Smooth muscle cell (in vitro differentiated cells): ENCODE results near the gene LRIG2. TPM values are rescaled to one million over a fixed set of nuclear protein-coding genes. Genes with fewer than 3 reads are reported as not detected.

ENCODE experiments used
- DNase-seq: peaks from one replicate; lab custom pipeline; 2025; ENCODE audit not compliant: unreplicated experiment; lab: John Stamatoyannopoulos, UW
- H2AFZ ChIP-seq: fragments of 200-600 bp; sonication (generic); 2 replicates; pipeline ENCODE4 v1.6.0; 2016; ENCODE audit warnings: antibody characterized with exemption, low read depth, mild to moderate bottlenecking
- H3F3A ChIP-seq: fragments of 200-600 bp; sonication (generic); 2 replicates; pipeline ENCODE4 v1.6.0; 2017; ENCODE audit warnings: antibody characterized with exemption, low read depth
- H3K27ac ChIP-seq: fragments of 200-600 bp; sonication (generic); 2 replicates; pipeline ENCODE4 v1.5.1; 2016; ENCODE audit warnings: low read depth, mild to moderate bottlenecking
- H3K27me3 ChIP-seq: fragments of 200-600 bp; sonication (generic); 2 replicates; pipeline ENCODE4 v1.6.1; 2016; ENCODE audit warnings: low read depth, mild to moderate bottlenecking
- H3K36me3 ChIP-seq: fragments of 200-600 bp; sonication (generic); 2 replicates; pipeline ENCODE4 v1.5.1; 2016; ENCODE audit warnings: low read depth
- H3K4me1 ChIP-seq: fragments of 200-600 bp; sonication (generic); 2 replicates; pipeline ENCODE4 v1.5.1; 2016; ENCODE audit warnings: low read depth
- H3K4me2 ChIP-seq: fragments of 200-600 bp; sonication (generic); 2 replicates; pipeline ENCODE4 v1.6.0; 2016; ENCODE audit warnings: mild to moderate bottlenecking
- H3K4me3 ChIP-seq: fragments of 200-600 bp; sonication (generic); 2 replicates; pipeline ENCODE4 v1.5.1; 2016; ENCODE audit warnings: mild to moderate bottlenecking
- H3K79me2 ChIP-seq: fragments of 200-600 bp; sonication (generic); 2 replicates; pipeline ENCODE4 v1.6.0; 2016; ENCODE audit warnings: low read depth, mild to moderate bottlenecking
- H3K9ac ChIP-seq: fragments of 200-600 bp; sonication (generic); 2 replicates; pipeline ENCODE4 v1.6.0; 2016; ENCODE audit warnings: low read depth
- H3K9me3 ChIP-seq: fragments of 200-600 bp; sonication (generic); replicated peaks from 2 replicates; pipeline ENCODE4 v1.5.1; 2016; ENCODE audit warnings: low read depth
- H4K20me1 ChIP-seq: fragments of 200-600 bp; sonication (generic); 2 replicates; pipeline ENCODE4 v1.6.0; 2016; ENCODE audit warnings: low read depth
- CTCF ChIP-seq: fragments of 200-600 bp; sonication (generic); IDR thresholded peaks from 2 replicates; pipeline ENCODE4 v1.5.1; 2017; ENCODE audit warnings: borderline replicate concordance, mild to moderate bottlenecking, antibody characterized with exemption; ENCODE audit not compliant: insufficient read depth, poor library complexity, severe bottlenecking
- WGBS: methylation state at CpG from one replicate; pipeline ENCODE4 v1.1.7; 2016; ENCODE audit warnings: low lambda C conversion rate; 5-methylcytosine and 5-hydroxymethylcytosine counted together
- polyA plus RNA-seq: library from polyadenylated mRNA; unstranded; fragments of >200 nt; fragmentation: Nextera tagmentation; extraction: Ambion mirVana; gene quantifications from 2 replicates; pipeline ENCODE4 v1.2.1, GENCODE V29; 2016
- total RNA-seq: library from RNA; depleted of rRNA; stranded (reverse); fragments of >200 nt; gene quantifications from 2 replicates; pipeline ENCODE4 v1.2.3, GENCODE V29; 2014

Gene LRIG2
- total and polyA plus RNA-seq, 2 experiments from 2014 or later, result 4.2 to 10.6 TPM

GRCh38 chr1:113178522-113178921 lies 105.5 kb downstream of the LRIG2 start:
- H2AFZ ChIP-seq, result no peak overlapping the region
- no peak overlapping the region for H3K27ac ChIP-seq
- DNase-seq, result no peak
- no peak for TF ChIP-seq CTCF
- no peak overlapping the region for H3K4me2 ChIP-seq
- no peaks in the 10 kb centered on the region for H3K9me3 ChIP-seq
- H3K4me3 ChIP-seq, result no peak overlapping the region
- no peaks in the 10 kb centered on the region for H3K27me3 ChIP-seq
- H3K79me2 ChIP-seq, result no peaks in the 10 kb centered on the region
- no peaks in the 10 kb centered on the region for H4K20me1 ChIP-seq
- no peaks in the 10 kb centered on the region for H3F3A ChIP-seq
- no peaks in the 10 kb centered on the region for H3K36me3 ChIP-seq
- WGBS, result 85% methylated on average over 3 of the region's 3 CpGs
- no peak overlapping the region for H3K9ac ChIP-seq
- no peaks in the 10 kb centered on the region for H3K4me1 ChIP-seq

Other genes with a start within 250 kb of the LRIG2 start
- 77.7 and 83.7 TPM in 2 replicates for gene SLC16A1, start 117.0 kb upstream of the LRIG2 start, total RNA-seq
- 39.6 and 43.9 TPM in 2 replicates for gene SLC16A1, start 117.0 kb upstream of the LRIG2 start, polyA plus RNA-seq